Keratinocyte (primary cell): ENCODE measurements around the gene POC5. TPM values are rescaled to one million over a fixed set of nuclear protein-coding genes. Genes with fewer than 3 reads are reported as not detected.

Source experiments
- DNase-seq: peaks from one replicate; pipeline ENCODE4 v3.0.0-alpha.2; 2011; ENCODE audit warnings: low read depth, missing footprints, low spot score
- FAIRE-seq: peaks from 2 replicates; lab custom pipeline; 2011; peaks lifted over from hg19 to GRCh38; lab: Jason Lieb, UNC
- H2AFZ ChIP-seq: 2 replicates; pipeline ENCODE4 v1.6.0; 2012; ENCODE audit warnings: low read length, control low read depth, inconsistent platforms; ENCODE audit not compliant: control insufficient read depth
- H3K27ac ChIP-seq: 2 replicates; pipeline ENCODE4 v1.5.1; 2011; ENCODE audit warnings: low read length; ENCODE audit not compliant: control insufficient read depth, insufficient read depth
- H3K27me3 ChIP-seq: 3 replicates; pipeline ENCODE4 v1.6.0; 2011; ENCODE audit warnings: low read length; ENCODE audit not compliant: control insufficient read depth, insufficient read depth; ENCODE audit errors: extremely low read depth
- H3K36me3 ChIP-seq, 2 experiments: 2 replicates in 1 of 2; 3 replicates in 1 of 2; pipeline ENCODE4 v1.5.1; 2011; ENCODE audit warnings: low read length in 2 of 2, mild to moderate bottlenecking in 1 of 2; ENCODE audit not compliant: control insufficient read depth in 2 of 2, insufficient read depth in 2 of 2; ENCODE audit errors: extremely low read depth in 1 of 2
- H3K4me1 ChIP-seq: 3 replicates; pipeline ENCODE4 v1.5.1; 2011; ENCODE audit warnings: low read length; ENCODE audit not compliant: control insufficient read depth, insufficient read depth; ENCODE audit errors: extremely low read depth
- H3K4me2 ChIP-seq: 3 replicates; pipeline ENCODE4 v1.6.0; 2011; ENCODE audit warnings: low read depth, low read length; ENCODE audit not compliant: control insufficient read depth, insufficient read depth; ENCODE audit errors: extremely low read depth
- H3K4me3 ChIP-seq, 3 experiments: fragments of 200-600 bp in 1 of 3; sonication (generic) in 1 of 3; 2 replicates in 2 of 3; 3 replicates in 1 of 3; pipeline ENCODE4 v1.5.1; 2011 to 2016; ENCODE audit warnings: low read length in 3 of 3, mild to moderate bottlenecking in 3 of 3, control low read depth in 2 of 3, inconsistent platforms in 1 of 3, low read depth in 1 of 3, mixed read lengths in 1 of 3, mixed run types in 1 of 3, moderate library complexity in 1 of 3; ENCODE audit not compliant: control insufficient read depth in 2 of 3, insufficient read depth in 2 of 3; ENCODE audit errors: extremely low read depth in 1 of 3
- H3K79me2 ChIP-seq: 2 replicates; pipeline ENCODE4 v1.6.0; 2012; ENCODE audit warnings: low read length; ENCODE audit not compliant: control insufficient read depth, insufficient read depth
- H3K9ac ChIP-seq: 3 replicates; pipeline ENCODE4 v1.6.0; 2011; ENCODE audit warnings: low read length; ENCODE audit not compliant: control insufficient read depth, insufficient read depth; ENCODE audit errors: extremely low read depth
- H3K9me1 ChIP-seq: 3 replicates; pipeline ENCODE4 v1.6.0; 2011; ENCODE audit warnings: low read length; ENCODE audit not compliant: control insufficient read depth, insufficient read depth; ENCODE audit errors: extremely low read depth
- H3K9me3 ChIP-seq: 2 replicates; pipeline ENCODE4 v1.5.1; 2012; ENCODE audit warnings: low read depth, low read length; ENCODE audit not compliant: control insufficient read depth
- H4K20me1 ChIP-seq: 3 replicates; pipeline ENCODE4 v1.6.0; 2011; ENCODE audit warnings: low read length; ENCODE audit not compliant: control insufficient read depth, insufficient read depth; ENCODE audit errors: extremely low read depth
- EZH2 ChIP-seq: IDR thresholded peaks from one replicate; pipeline ENCODE4 v1.6.1; 2012; ENCODE audit warnings: inconsistent platforms, mild to moderate bottlenecking, low read length, moderate library complexity
- dilution Hi-C: fragments of 300-500 bp; cut with MboI; formaldehyde crosslinking; loops from one replicate; pipeline ENCODE4 v1.7.0; 2020; ENCODE audit warnings: low sequenced_read_pairs; ENCODE audit not compliant: extremely low pct_ligation_motif_present
- polyA plus RNA-seq, 5 experiments: library from polyadenylated mRNA; depleted of rRNA in 3 of 5; stranded (reverse) in 3 of 5; stranded (forward) in 1 of 5; unstranded in 1 of 5; fragments of >200 nt; gene quantifications; 1 replicate in 1 of 5; 2 replicates in 3 of 5; 3 replicates in 1 of 5; pipeline versions ENCODE4 v1.2.1 to v1.2.3, GENCODE V29; 2011 to 2012; ENCODE audit warnings: missing spikeins in 2 of 5, low read depth in 1 of 5, low replicate concordance in 1 of 5
- TF ChIP-seq, protein P1 (sequence below), 3 experiments: IDR thresholded peaks in 1 of 3; conservative IDR thresholded peaks in 1 of 3; optimal IDR thresholded peaks in 1 of 3; 2 replicates in 2 of 3; 3 replicates in 1 of 3; pipeline versions ENCODE3 to v1.5.1; 2011; ENCODE audit warnings: low read length in 3 of 3, mild to moderate bottlenecking in 3 of 3, moderate library complexity in 2 of 3, control low read depth in 1 of 3, inconsistent platforms in 1 of 3; ENCODE audit not compliant: insufficient read depth in 2 of 3; ENCODE audit errors: extremely low read depth in 1 of 3

The POC5 gene
- polyA plus RNA-seq, 1 donor (not counting 4 experiments of a cell fraction or from before 2014, with no cell fraction given), result 10.4 TPM

DNA sequence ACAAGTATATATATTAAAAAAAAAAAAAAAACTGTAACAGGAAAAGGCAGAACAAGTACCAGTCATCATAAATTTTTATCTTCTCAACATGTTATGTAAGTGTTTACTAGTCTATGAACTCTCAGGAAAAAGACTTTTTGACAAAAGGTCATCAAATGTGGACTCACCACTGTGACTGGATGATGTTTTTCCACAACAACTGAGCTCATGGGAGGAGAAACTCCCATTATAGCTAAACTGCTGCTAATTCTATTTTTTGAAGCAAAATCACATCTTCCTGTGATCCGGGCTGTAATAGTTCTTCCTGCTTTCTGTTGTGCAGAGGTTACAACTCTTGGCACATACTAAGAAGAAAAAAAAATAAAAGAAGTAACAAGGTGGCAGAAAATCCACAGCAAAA lies 39.6 kb downstream of the POC5 start:
- H3K27ac ChIP-seq, result no peak overlapping the region
- no peak overlapping the region for H2AFZ ChIP-seq
- no peaks in the 10 kb centered on the region for H3K9me3 ChIP-seq
- dilution Hi-C loops, result no loop called here
- peaks cover 5% of the 10 kb centered on the region for H3K4me1 ChIP-seq
- peaks cover 2 to 5% of the 10 kb centered on the region in 2 experiments for H3K36me3 ChIP-seq
- H3K4me2 ChIP-seq, result no peak overlapping the region
- FAIRE-seq, result no peak
- no peak overlapping the region for H3K4me3 ChIP-seq
- H3K27me3 ChIP-seq, result no peaks in the 10 kb centered on the region
- no peaks in the 10 kb centered on the region for H3K79me2 ChIP-seq
- H3K9me1 ChIP-seq, result no peaks in the 10 kb centered on the region
- H3K9ac ChIP-seq, result no peak overlapping the region
- TF ChIP-seq EZH2, result no peak
- TF ChIP-seq, protein P1, sequence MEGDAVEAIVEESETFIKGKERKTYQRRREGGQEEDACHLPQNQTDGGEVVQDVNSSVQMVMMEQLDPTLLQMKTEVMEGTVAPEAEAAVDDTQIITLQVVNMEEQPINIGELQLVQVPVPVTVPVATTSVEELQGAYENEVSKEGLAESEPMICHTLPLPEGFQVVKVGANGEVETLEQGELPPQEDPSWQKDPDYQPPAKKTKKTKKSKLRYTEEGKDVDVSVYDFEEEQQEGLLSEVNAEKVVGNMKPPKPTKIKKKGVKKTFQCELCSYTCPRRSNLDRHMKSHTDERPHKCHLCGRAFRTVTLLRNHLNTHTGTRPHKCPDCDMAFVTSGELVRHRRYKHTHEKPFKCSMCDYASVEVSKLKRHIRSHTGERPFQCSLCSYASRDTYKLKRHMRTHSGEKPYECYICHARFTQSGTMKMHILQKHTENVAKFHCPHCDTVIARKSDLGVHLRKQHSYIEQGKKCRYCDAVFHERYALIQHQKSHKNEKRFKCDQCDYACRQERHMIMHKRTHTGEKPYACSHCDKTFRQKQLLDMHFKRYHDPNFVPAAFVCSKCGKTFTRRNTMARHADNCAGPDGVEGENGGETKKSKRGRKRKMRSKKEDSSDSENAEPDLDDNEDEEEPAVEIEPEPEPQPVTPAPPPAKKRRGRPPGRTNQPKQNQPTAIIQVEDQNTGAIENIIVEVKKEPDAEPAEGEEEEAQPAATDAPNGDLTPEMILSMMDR (optimal IDR thresholded peaks at IDR 0.05 in 1 of 3, IDR thresholded peaks at IDR 0.05 in 1 of 3, conservative IDR thresholded peaks at IDR 0.05 in 1 of 3; ENCODE audit: extremely low read depth in 1 of 3, insufficient read depth in 2 of 3, low read length in 3 of 3), result no peak
- DNase-seq, result no peak
- H4K20me1 ChIP-seq, result no peaks in the 10 kb centered on the region

DNA sequence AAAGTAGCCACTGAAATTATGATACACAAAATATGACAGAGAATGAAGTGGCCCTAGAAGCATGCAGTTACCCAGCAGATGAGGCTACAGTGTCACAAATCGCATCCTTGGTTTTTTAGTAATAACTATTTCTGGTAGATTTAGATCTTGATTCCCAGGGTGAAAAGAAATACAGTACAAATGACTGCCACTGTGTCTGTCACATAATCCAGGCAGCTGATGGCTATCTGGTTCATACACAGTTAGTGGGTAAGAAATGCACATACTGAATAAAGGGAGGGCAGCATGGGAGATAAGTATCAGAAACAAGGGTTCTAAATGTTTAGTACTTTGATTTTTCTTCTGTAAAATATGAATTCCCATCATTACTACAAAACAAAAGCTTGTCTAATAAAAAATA lies 41.5 kb downstream of the POC5 start:
- Histone ChIP-seq H3K79me2 (no peaks in the 10 kb centered on the region), H3K9me3 (no peaks in the 10 kb centered on the region), H3K9me1 (no peaks in the 10 kb centered on the region), H4K20me1 (no peaks in the 10 kb centered on the region), H3K36me3 (peaks cover 2 to 9% of the 10 kb centered on the region in 2 experiments), H3K4me3 (no peak overlapping the region), H3K27ac (no peak overlapping the region), H3K4me1 (peaks cover under 1% of the 10 kb centered on the region), H3K4me2 (no peak overlapping the region), H2AFZ (no peak overlapping the region), H3K9ac (no peak overlapping the region), H3K27me3 (no peaks in the 10 kb centered on the region)
- dilution Hi-C loops, result no loop called here
- FAIRE-seq, result no peak
- TF ChIP-seq, protein P1 (optimal IDR thresholded peaks at IDR 0.05 in 1 of 3, IDR thresholded peaks at IDR 0.05 in 1 of 3, conservative IDR thresholded peaks at IDR 0.05 in 1 of 3; ENCODE audit: extremely low read depth in 1 of 3, insufficient read depth in 2 of 3, low read length in 3 of 3), result no peak
- DNase-seq, result no peak
